NOMO-1 treated with DMSO at 0.1 percent for 48 hours (cell line): Measurements from ENCODE around the gene CYP2C9.

Experiments
- DNase-seq: peaks from one replicate; lab custom pipeline; 2025; ENCODE audit not compliant: unreplicated experiment; lab: John Stamatoyannopoulos, UW

CYP2C9 gene

GRCh38 chr10:95035332-95036295, 97.2 kb downstream of the CYP2C9 start:
- no peak for DNase-seq

DNA sequence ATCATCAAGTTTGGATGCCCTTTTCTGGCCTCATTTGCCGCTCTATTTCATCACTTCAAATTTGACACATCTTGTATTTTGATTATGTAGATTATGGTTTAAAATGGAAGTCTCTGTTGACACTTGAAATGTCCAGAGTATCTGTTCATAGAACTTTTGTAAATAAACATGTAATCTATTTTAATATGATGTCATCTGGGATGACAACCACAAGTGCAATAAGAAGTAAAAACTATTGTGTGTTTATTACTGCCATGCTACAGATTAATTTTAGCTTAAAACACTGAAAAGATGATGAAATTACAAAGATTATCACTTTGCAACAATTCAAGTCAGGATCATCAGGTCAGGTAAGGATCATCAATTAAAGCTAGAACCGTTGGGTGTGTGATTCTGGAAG, 100.8 kb downstream of the CYP2C9 start:
- DNase-seq: no peak
